Stimulated activated CD4-positive, alpha-beta T cell treated with anti-CD3 and anti-CD28 coated beads, Interleukin-15, amount 100 ng/mL, for 1 hour (primary cell): Measurements from ENCODE around the gene GINS3.
"Not testable (repeated sequence)": the region's sequence is repeated elsewhere in the genome, so short reads cannot be mapped to it uniquely, and the experiment has no call there.

Source experiments
- DNase-seq, 2 donors: peaks; one replicate each; pipeline ENCODE4 v3.0.0-alpha.2; 2020; ENCODE audit warnings: low read depth in 1 of 2, low spot score in 1 of 2

Gene GINS3

GRCh38 chr16:58385218-58385773 lies 7.0 kb upstream of the GINS3 start:
- DNase-seq, result no peak

- DNase-seq, result no peak
Measured at GRCh38 chr16:58389724-58390123, 2.5 kb upstream of the GINS3 start.

GRCh38 chr16:58393138-58393504 lies 850 bp downstream of the GINS3 start:
- DNase-seq, result no peak

GRCh38 chr16:58396897-58397296 lies 4.6 kb downstream of the GINS3 start:
- not testable (repeated sequence) for DNase-seq

GRCh38 chr16:58399718-58400633 lies 7.7 kb downstream of the GINS3 start:
- DNase-seq, result no peak

- not testable (repeated sequence) for DNase-seq
Measured at GRCh38 chr16:58401305-58401704, 9.0 kb downstream of the GINS3 start.

GRCh38 chr16:58402796-58403195 lies 10.5 kb downstream of the GINS3 start:
- no peak for DNase-seq

- DNase-seq, result no peak
Measured at GRCh38 chr16:58409316-58409973, 17.2 kb downstream of the GINS3 start.

GRCh38 chr16:58411336-58411735 lies 19.1 kb downstream of the GINS3 start:
- no peak for DNase-seq

- DNase-seq, result no peak
Measured at GRCh38 chr16:58411736-58412614, 19.7 kb downstream of the GINS3 start.

GRCh38 chr16:58412615-58412970 lies 20.3 kb downstream of the GINS3 start:
- DNase-seq, result not testable (repeated sequence)

GRCh38 chr16:58413359-58413758 lies 21.1 kb downstream of the GINS3 start:
- DNase-seq, result no peak

GRCh38 chr16:58415003-58415402 lies 22.7 kb downstream of the GINS3 start:
- no peak for DNase-seq

GRCh38 chr16:58415961-58416360 lies 23.7 kb downstream of the GINS3 start:
- not testable (repeated sequence) for DNase-seq

- no peak for DNase-seq
Measured at GRCh38 chr16:58417035-58417434, 24.8 kb downstream of the GINS3 start.

- no peak for DNase-seq
Measured at GRCh38 chr16:58417600-58417999, 25.3 kb downstream of the GINS3 start.

GRCh38 chr16:58418026-58418425 lies 25.8 kb downstream of the GINS3 start:
- DNase-seq, result no peak

- no peak for DNase-seq
Measured at GRCh38 chr16:58418601-58419000, 26.3 kb downstream of the GINS3 start.

- no peak for DNase-seq
Measured at GRCh38 chr16:58419241-58419990, 27.1 kb downstream of the GINS3 start.

- DNase-seq, result no peak
Measured at GRCh38 chr16:58421059-58421458, 28.8 kb downstream of the GINS3 start.

- no peak for DNase-seq
Measured at GRCh38 chr16:58421529-58421928, 29.3 kb downstream of the GINS3 start.
